ENCODE data around the gene GNG7. TPM values are rescaled to one million over a fixed set of nuclear protein-coding genes. Genes with fewer than 3 reads are reported as not detected.

The GNG7 gene
- total RNA-seq, 1 experiment from 2014 or later = 7.7 TPM

DNA sequence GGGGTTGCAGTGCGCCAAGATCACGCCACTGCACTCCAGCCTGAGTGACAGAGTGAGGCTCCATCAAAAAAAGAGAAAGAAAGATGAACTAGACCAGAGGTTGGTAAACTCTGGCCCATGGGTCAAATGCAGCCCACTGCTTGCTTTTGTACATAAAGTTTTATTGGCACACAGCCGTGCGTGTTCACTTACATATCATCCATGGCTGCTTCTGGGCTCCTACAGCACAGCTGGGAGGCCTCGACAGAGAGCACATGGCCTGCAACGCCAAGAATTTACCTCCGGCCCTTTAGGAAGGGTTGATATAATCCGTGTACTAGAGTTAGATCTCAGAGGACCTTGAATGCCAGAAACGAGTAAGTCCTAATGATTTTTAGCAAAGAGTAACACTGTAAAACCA lies 46.0 kb downstream of the GNG7 start:
- Histone ChIP-seq H3T11ph (ENCODE audit: low read length) (no peak overlapping the region), H2BK5ac (ENCODE audit: insufficient read length, low read length) (no peak overlapping the region), H3K56ac (ENCODE audit: insufficient read length, low read depth, low read length) (no peak overlapping the region), H3K9me3 (ENCODE audit: control insufficient read depth, low read depth, low read length) (no peaks in the 10 kb centered on the region), H2BK12ac (ENCODE audit: insufficient read length, low read depth, low read length) (no peak overlapping the region), H4K91ac (ENCODE audit: insufficient read length, low read depth, low read length) (no peak overlapping the region), H2AK5ac (ENCODE audit: insufficient read length, low read length) (no peak overlapping the region), H4K20me1 (ENCODE audit: control insufficient read depth, insufficient read depth, insufficient read length) (no peaks in the 10 kb centered on the region), H3K79me2 (ENCODE audit: insufficient read depth, low read length) (no peaks in the 10 kb centered on the region), H2BK15ac (ENCODE audit: low read depth, low read length) (no peak overlapping the region), H3K27me3 (ENCODE audit: insufficient read depth, low read length) (no peaks in the 10 kb centered on the region), H3K9ac (ENCODE audit: extremely low read depth, insufficient read length, low read length) (no peak overlapping the region), H3K4me1 (ENCODE audit: insufficient read depth, low read length) (no peaks in the 10 kb centered on the region), H3K23me2 (ENCODE audit: insufficient read length, low read depth, low read length, poor library complexity, severe bottlenecking) (no peaks in the 10 kb centered on the region), H2BK120ac (ENCODE audit: low read depth, low read length, poor library complexity, severe bottlenecking) (no peak overlapping the region), H3K79me1 (ENCODE audit: insufficient read depth, low read depth, low read length, poor library complexity, severe bottlenecking) (no peaks in the 10 kb centered on the region), H3K23ac (ENCODE audit: insufficient read length, low read depth, low read length) (no peak overlapping the region), H2BK20ac (ENCODE audit: low read depth, low read length, poor library complexity, severe bottlenecking) (no peak overlapping the region), H3K14ac (ENCODE audit: insufficient read depth, low read length) (no peak overlapping the region), H2AFZ (ENCODE audit: low read length) (no peak overlapping the region), H4K5ac (ENCODE audit: insufficient read length, low read depth, low read length) (no peak overlapping the region), H3K4me2 (ENCODE audit: insufficient read depth, insufficient read length, low read length) (no peak overlapping the region), H4K8ac (replicated peaks; ENCODE audit: insufficient read length, low read depth, low read length) (no peak overlapping the region), H3K4ac (ENCODE audit: low read depth, low read length) (no peak overlapping the region), H3K18ac (ENCODE audit: insufficient read length, low read depth, low read length) (no peak overlapping the region), H3K27ac (ENCODE audit: insufficient read length, low read depth, low read length) (no peak overlapping the region)
- TF ChIP-seq, protein P1, sequence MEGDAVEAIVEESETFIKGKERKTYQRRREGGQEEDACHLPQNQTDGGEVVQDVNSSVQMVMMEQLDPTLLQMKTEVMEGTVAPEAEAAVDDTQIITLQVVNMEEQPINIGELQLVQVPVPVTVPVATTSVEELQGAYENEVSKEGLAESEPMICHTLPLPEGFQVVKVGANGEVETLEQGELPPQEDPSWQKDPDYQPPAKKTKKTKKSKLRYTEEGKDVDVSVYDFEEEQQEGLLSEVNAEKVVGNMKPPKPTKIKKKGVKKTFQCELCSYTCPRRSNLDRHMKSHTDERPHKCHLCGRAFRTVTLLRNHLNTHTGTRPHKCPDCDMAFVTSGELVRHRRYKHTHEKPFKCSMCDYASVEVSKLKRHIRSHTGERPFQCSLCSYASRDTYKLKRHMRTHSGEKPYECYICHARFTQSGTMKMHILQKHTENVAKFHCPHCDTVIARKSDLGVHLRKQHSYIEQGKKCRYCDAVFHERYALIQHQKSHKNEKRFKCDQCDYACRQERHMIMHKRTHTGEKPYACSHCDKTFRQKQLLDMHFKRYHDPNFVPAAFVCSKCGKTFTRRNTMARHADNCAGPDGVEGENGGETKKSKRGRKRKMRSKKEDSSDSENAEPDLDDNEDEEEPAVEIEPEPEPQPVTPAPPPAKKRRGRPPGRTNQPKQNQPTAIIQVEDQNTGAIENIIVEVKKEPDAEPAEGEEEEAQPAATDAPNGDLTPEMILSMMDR (conservative IDR thresholded peaks at IDR 0.05) = no peak
- no peak for DNase-seq
- Mint-ChIP-seq H3K4me3 (no peak overlapping the region), H3K27me3 (ENCODE audit: low read depth) (peaks cover 2% of the 10 kb centered on the region; the same call in 1 of the 2 replicates), H3K4me1 (peaks cover 9 to 14% of the 10 kb centered on the region in 2 experiments), H3K27ac (no peak overlapping the region), H3K36me3 (ENCODE audit: insufficient read depth in 1 of 3, low read depth in 3 of 3) (peaks cover under 1 to 3% (median 2%) of the 10 kb centered on the region in 3 experiments; a peak in 4 of 7 replicates), H3K9me3 (peaks cover 2% of the 10 kb centered on the region in 2 experiments)
- WGBS (ENCODE audit: extremely low coverage, insufficient read length, low lambda C conversion rate) = no CpG with 5 or more reads among the region's 9 CpGs
